Measurements from ENCODE around the gene FOXP1. TPM values are rescaled to one million over a fixed set of nuclear protein-coding genes. Genes with fewer than 3 reads are reported as not detected.

FOXP1 gene
- total RNA-seq, 1 experiment from 2014 or later: 2.9 TPM

DNA sequence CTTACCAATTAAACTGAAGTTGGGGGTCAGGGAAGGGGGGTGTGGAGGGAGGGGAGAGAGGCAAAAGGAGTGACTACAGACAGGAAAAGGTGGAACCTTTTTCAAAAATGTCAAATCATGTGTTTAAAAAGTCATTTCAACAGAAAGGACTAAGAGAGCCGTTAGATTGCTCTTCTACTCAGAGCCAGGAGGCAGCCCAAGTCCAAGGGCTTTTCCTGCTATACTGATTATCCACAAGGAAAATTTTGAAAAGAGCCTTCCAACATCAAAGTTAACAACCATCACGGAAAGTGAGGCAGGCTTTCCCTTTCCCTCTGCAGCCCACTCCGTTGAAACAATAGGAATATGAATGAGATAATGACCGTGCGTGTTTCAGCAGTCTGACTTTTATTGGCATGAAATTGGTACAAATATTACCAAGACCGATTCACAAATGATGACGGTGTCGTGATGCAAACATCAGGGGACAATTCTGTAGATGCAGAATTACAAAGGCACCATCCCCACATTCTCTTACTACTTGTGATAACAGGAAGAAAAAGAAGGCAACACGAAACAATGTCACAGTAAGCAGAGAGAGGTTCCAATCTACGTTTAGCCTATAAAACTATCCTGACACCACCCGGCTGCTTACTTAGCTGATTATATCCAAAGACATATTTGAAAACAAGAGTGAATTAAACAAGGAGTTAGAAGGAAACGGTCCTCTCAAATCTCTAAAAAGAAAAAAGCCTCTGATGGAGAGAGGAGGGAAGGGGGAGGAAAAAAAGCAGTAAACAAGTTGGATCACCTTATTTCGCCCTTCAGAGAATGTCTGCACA, 453.7 kb downstream of the FOXP1 start:
- ChIA-PET CTCF (no interaction called here), POLR2A (no interaction called here)
- Histone ChIP-seq H3K9me3 (ENCODE audit: control insufficient read depth, insufficient read depth, low read depth, low read length) (no peaks in the 10 kb centered on the region), H3K4me3 (ENCODE audit: low read depth in 2 of 2, low read length in 2 of 2) (peak overlapping the region; percentile 24 to 50), H3K36me3 (ENCODE audit: control insufficient read depth, insufficient read depth, low read length) (no peaks in the 10 kb centered on the region), H3K27ac (ENCODE audit: low read length) (no peak overlapping the region), H3K4me1 (ENCODE audit: control insufficient read depth, insufficient read depth, low read length) (no peaks in the 10 kb centered on the region; the same call in 1 of the 2 replicates), H3K27me3 (ENCODE audit: control insufficient read depth, insufficient read depth, low read length) (no peaks in the 10 kb centered on the region; the same call in none of the 2 replicates)
- in situ Hi-C loops (cut with HindIII; ENCODE audit: low pct_unique_long_range_greater_than_20kb, low sequenced_read_pairs): no loop called here
- no peak for DNase-seq (ENCODE audit: low read depth, low spot score)
- intact Hi-C loops (cut with micrococcal nuclease; ENCODE audit: unreplicated experiment): no loop called here
- no peak for ATAC-seq
- no peak for TF ChIP-seq POLR2AphosphoS5 (IDR thresholded peaks at IDR 0.05; ENCODE audit: low read depth, low read length)
- no peak for TF ChIP-seq REST (IDR thresholded peaks at IDR 0.05; ENCODE audit: insufficient read depth in 1 of 2, low read depth in 2 of 2, low read length in 1 of 2)
- no peak for TF ChIP-seq SIN3A (IDR thresholded peaks at IDR 0.05; ENCODE audit: borderline replicate concordance, insufficient read depth, low read depth, low read length)
- no peak for TF ChIP-seq CTCF (IDR thresholded peaks at IDR 0.05)
- no peak for TF ChIP-seq TCF7L2 (IDR thresholded peaks at IDR 0.05; ENCODE audit: low read depth, low read length)
- no TSS peak for BruUV-seq (replicated peaks)

GRCh38 chr3:71128961-71129360, 454.6 kb downstream of the FOXP1 start:
- Histone ChIP-seq H3K36me3 (ENCODE audit: control insufficient read depth, insufficient read depth, low read length) (no peaks in the 10 kb centered on the region), H3K27me3 (ENCODE audit: control insufficient read depth, insufficient read depth, low read length) (no peaks in the 10 kb centered on the region; the same call in none of the 2 replicates), H3K27ac (ENCODE audit: low read length) (no peak overlapping the region), H3K4me1 (ENCODE audit: control insufficient read depth, insufficient read depth, low read length) (no peaks in the 10 kb centered on the region; the same call in 1 of the 2 replicates), H3K9me3 (ENCODE audit: control insufficient read depth, insufficient read depth, low read depth, low read length) (no peaks in the 10 kb centered on the region), H3K4me3 (ENCODE audit: low read depth in 2 of 2, low read length in 2 of 2) (peak overlapping the region in 1 of 2 experiments; percentile 50; a peak in 1 of 4 replicates)
- DNase-seq (ENCODE audit: low read depth, low spot score) (no peak), ATAC-seq (no peak)
- in situ Hi-C loops (cut with HindIII; ENCODE audit: low pct_unique_long_range_greater_than_20kb, low sequenced_read_pairs) (no loop called here), intact Hi-C loops (cut with micrococcal nuclease; ENCODE audit: unreplicated experiment) (no loop called here)
- BruUV-seq (replicated peaks): no TSS peak
- no peak for TF ChIP-seq POLR2AphosphoS5 (IDR thresholded peaks at IDR 0.05; ENCODE audit: low read depth, low read length)
- no peak for TF ChIP-seq SIN3A (IDR thresholded peaks at IDR 0.05; ENCODE audit: borderline replicate concordance, insufficient read depth, low read depth, low read length)
- TF ChIP-seq TCF7L2 (IDR thresholded peaks at IDR 0.05; ENCODE audit: low read depth, low read length): no peak
- TF ChIP-seq CTCF (IDR thresholded peaks at IDR 0.05): no peak
- no peak for TF ChIP-seq REST (IDR thresholded peaks at IDR 0.05; ENCODE audit: insufficient read depth in 1 of 2, low read depth in 2 of 2, low read length in 1 of 2)
- CTCF ChIA-PET: no interaction called here
- POLR2A ChIA-PET: no interaction called here

All from Panc1 (cell line).